HG02798 (cell line): ENCODE data around the gene HELT.

ENCODE experiments used
- ATAC-seq: cut with Tn5 transposase; IDR thresholded peaks from one replicate; pipeline ENCODE4 v1.9.1; 2021; ENCODE audit warnings: mild to moderate bottlenecking; ENCODE audit not compliant: unreplicated experiment, poor library complexity

The HELT gene

DNA sequence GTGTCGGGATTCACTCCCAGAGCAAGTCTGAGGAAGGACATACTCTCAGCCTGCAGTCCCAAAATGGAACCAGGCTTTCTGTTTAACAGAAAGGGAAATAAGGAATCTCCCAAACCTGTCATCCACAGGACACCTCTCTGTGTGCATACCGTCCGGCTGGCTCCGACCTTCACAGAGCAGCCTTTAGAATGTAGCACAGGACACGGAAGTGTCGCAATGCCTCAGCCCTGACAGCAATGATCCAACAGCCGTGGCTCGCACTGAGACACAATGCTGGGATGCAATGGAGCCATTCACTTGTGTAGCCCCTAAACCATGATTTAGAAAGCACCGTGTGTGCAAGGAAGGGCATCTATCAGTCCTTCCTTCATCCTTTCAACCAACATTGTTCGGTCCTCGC, 15.5 kb upstream of the HELT start:
- no peak for ATAC-seq

DNA sequence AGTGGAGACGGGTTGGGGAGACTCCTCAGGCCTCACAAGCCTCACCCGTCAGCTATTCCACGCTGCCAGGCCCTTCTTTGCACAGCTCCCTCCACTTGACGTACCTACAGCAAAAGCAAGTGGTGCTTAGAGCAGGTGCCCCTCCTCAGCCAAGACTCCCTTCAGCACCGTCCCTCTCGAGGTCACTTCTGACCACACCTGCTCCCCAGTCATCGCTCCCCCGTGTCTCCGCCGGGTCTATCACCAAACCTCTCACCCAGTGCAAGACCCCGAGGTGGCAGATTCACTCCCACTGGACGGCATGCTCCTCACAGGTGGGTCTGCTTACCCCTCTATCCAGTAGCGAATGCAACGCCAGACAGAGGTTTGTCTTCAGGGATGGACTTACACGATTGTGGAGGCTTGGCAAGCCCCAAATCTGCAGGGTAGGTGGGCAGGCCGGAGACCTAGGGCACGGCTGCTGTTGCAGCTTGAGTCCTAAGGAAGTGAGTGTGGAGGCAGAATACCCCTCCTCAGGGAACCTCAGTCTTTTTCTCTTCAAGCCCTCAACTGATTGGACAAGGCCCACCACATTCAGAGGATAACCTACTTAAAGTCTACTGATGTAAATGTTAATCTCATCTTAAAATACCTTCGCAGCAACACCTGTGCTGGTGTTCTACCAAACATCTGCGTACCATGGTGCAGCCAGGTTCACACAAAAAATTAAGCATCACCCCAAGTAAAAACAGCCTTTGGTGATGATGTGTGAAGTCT, 14.5 kb upstream of the HELT start:
- no peak for ATAC-seq

DNA sequence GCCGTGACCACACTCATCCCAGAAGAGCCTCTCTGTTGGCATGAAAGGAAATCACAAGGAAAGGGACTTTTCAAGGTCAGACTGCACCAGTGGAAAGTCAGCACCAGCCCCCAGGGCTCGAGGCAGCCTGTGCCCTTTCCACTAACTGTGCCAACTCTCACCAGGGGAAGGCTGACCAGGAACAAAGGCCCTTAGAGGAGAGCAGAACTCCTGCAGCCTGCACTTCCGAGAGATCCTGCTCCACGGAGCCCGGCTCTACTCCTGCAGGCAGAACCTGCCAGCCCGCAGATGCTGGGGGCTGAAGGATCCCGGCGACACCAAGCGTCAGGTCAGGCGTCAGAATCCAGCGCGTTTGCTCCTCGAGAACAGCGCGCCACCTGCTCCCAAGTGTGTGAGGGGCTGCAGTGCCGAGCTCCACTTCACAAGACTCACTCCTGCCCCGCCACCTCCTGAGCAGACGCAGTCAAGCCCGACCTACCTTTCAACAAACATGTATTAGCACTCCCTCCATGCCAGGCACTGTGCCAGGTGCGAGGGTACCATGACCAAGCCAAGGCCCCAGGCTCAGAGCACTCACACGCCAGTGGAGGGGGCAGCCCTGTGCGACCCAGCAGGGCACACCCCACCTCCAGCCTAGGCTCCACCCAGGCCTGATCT, 13.6 kb upstream of the HELT start:
- ATAC-seq, result peak; percentile 37

DNA sequence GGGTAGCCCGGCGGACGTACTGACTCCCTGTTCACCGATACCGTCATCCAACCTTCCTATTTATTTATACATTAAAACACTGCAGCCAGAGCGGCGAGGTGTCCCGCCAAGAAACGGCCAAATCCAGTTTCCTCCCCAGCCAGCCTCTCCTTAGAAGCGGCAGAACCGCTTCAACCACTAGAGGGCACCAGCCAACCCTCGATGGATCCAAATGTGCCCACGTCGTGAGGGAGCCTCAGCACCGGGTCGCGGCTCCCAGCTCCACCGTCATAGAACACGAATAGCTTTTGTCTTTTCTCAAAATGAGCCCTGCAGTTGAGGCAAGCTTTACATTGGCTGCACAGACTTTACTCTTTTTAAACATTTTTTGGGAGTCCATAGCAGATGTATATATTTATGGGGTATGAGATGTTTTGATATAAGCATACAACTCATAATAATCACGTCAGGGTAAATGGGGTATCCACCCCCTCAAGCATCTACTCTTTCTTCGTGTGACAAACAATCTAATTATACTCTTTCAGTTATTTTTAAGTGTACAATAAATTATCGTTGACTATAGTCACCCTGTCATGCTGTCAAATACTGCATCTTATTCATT, 13.0 kb upstream of the HELT start:
- peak; percentile 93 for ATAC-seq

DNA sequence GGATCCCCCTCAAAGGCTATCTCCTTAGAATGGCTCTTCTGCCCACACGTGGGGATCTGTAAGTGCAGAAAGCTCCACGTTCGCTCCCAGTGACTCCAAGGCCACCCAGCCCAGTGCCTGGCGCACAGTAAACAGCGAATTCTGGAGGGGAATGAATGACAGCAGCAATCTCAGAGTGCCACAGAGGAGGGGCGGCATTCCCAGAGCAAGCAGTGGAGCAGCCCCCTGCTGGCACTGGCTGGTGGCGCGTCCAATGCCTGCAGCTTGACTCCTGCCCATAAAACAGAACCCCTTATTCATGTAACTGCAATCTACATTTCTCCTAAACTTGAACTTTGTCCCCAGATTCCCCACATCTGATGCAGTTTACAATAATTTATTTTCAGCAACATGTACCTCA, 6.9 kb upstream of the HELT start:
- ATAC-seq, result no peak

DNA sequence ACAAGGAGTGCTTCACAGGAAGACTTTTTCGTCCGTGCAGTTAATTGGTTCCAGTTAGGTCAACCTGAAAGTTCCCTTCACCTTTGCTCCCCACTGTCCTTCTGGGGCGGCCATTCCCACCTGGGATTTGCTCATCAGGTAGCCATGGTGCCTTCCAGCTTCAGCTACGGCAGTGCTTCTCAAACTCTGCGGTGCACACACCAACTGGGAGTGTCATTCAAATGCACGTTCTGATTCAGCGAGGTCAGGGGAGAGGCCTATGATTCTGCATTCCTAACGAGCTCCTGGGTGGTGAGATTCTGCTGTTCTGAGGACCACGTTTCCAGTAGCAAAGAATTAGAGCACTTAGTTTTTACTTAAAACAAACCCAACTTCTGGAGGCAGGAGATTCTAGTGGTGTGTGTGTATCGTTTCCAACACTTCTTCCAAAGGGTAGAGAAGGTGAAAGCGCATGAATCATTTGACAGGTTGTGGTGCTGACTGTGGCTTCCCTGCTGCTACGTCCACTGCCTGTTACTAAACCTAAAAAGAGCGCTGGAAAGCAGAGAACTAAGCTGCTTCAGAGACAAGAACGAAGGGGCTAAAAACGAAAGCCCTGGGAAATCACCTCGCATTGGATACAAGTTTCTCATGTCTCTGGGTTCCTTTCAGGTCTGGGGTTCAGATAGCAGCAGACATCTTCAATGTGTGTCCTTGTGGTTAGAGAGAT, 4.7 kb upstream of the HELT start:
- no peak for ATAC-seq

DNA sequence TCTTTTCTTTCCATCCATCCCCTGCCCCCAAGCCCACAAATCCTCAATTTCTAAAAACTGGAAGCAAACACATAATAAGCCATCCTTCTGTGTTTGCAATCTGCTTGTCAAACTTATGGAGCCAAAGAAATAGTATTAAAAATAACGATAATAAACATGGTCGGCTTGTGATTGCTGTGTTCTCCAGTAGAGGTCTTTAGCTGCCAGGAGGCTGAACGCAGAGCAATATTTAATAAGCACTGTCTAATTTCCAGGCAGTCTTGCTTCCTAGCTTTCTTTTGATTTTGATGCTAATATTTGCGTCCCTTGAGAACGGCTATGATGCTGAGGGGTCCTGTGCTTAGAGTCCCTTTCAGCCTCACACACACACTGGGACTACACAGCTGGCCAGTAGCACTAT, 3.2 kb upstream of the HELT start:
- ATAC-seq, result no peak

DNA sequence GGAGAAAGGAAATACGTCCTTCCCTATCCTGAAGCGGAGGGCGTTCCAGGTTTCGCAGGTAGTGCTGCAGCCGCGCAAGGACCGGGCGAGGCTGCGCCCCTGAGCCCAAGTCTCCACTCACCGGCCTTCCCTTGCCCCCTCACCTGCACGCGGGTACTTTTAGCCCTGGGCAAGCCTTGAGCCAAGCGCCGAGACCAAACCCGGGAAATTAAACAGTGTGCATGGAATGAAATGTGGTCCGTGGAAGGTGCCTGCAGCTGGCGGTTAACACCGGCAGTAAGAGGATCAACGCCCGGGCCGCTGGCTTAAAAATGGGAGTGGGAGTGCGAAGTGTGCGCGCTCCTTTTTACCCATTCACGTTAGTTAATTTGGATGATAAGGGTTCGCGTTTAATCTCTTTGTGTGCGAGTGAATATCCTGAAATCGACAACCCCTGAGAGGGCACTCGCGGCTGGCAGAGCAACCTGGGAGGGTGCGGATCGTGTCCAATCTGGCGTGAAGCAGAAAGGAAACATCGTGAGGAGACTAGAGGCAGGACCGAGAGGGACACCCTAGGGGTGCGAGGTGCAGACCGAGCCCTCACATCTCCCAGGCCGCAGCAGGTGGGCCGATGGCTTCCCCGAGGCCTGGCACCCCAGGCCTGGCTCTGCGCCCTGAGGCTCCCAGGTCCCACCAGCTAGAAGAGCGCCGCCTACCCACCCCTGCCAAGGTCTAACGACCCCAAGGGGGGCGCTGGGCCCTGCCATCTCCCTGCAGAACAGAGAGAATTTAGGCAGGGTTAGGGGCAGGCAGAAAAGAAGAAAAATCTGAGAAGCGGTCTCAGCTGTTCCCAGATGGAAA, 2.0 kb upstream of the HELT start:
- ATAC-seq, result no peak

DNA sequence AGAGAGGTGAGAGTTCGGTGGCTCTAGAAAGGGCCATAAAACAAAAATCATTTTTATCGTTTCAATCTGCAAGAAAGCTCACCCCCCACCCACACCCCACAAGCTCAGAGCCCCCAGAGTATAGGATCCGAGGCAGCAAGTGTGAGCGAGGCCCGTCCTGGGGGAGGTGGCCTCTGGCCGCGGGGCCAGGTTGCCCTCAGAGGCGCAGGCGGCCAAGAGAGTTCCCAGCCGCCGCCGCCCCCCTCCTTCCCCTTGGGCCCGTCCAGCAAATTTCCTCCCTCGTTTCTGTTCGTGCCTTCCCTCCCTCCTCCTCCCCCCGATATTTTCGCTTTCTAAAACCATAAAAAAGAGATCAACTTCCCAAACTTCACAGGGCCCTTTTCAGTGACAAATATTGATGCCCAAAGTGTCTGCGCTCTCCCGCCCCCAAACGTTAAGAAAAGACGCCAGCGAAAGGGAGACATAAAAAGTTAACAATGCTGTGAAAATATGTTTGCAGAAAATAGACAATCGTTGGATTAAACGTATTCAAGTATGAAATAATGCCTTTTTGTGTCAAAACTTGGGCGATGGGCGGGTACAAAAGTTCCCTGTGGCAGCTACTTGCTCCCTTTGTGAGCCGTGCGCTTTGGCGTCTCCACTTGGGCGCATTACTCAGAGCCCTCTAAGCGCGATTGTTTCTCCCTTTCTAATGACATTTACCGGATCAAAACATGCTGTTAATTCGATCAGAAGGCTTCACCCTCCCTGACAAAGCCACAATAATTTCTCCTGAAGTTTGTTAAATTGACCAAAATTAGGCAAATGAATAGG, 1.1 kb upstream of the HELT start:
- no peak for ATAC-seq

DNA sequence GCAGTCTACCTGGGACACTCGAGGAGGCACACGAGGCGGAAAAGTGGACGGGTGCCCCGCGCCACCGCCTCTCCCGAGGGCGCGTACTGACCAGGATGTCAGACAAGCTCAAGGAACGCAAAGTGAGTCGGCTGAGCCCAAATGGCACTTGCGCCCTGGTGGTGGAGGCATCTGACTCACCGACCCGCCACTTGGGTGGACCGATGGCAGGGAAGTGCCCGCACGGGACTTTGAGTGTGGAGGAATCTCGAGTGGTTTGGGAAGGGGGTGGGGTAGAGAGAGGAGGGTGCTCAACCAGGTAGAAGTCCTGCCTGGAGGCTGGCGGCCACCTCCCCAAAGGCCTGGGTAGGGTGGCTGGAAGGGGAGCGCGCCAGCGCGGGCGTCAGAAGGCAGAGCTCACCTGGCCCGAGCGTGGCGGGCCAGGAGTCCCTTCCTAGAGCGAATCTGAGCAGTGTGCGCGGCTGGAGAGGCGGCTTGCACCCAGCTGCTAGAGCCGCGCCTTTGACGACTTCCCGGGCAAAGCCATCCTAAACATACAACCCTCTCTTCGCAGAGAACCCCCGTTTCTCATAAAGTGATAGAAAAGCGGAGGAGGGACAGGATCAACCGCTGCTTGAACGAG, 655 bp downstream of the HELT start:
- no peak for ATAC-seq

DNA sequence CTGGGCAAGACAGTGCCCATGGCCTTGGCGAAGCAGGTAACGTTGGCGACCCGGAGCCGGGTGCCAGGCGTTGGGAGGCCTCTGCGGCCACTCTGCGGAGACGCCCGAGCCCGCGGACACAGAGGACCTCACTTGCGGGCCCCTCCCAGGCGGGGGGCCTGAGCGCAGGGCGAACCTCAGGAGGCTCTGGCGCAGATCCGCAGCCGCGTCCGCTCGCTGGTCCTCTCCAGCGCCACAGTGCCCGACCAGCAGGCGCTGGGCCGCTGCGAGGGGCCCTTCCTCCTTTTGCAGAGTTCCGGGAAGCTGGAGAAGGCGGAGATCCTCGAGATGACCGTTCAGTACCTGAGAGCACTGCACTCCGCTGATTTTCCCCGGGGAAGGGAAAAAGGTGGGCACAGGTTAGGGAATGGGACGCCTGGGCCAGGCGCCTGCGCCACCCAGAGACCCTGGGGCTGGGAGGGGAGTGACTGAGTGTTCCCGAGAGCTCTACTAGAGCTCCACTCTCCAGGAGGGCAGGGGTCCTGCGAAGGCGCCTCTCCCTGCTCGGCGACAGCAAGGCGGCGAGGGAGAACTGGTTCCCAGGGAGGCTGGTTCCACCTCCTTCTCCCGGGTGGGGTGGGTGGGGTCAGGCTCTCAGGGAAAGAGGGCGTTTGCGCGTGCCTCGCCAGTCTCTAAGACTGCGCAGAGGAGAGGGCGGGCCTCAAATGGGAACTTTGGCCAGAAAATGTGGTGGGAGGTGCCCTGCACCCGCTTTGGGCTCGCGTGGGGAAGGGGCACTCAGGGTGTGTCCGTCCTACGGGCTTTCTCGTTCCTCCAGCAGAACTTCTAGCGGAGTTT, 1.4 kb downstream of the HELT start:
- ATAC-seq, result no peak

DNA sequence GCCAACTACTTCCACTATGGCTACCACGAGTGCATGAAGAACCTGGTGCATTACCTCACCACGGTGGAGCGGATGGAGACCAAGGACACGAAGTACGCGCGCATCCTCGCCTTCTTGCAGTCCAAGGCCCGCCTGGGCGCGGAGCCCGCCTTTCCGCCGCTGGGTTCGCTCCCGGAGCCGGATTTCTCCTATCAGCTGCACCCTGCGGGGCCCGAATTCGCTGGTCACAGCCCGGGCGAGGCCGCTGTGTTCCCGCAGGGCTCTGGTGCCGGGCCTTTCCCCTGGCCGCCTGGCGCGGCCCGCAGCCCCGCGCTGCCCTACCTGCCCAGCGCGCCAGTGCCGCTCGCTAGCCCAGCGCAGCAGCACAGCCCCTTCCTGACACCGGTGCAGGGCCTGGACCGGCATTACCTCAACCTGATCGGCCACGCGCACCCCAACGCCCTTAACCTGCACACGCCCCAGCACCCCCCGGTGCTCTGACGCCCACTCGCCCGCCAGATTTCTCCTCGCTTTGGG, 2.1 kb downstream of the HELT start:
- ATAC-seq, result no peak

DNA sequence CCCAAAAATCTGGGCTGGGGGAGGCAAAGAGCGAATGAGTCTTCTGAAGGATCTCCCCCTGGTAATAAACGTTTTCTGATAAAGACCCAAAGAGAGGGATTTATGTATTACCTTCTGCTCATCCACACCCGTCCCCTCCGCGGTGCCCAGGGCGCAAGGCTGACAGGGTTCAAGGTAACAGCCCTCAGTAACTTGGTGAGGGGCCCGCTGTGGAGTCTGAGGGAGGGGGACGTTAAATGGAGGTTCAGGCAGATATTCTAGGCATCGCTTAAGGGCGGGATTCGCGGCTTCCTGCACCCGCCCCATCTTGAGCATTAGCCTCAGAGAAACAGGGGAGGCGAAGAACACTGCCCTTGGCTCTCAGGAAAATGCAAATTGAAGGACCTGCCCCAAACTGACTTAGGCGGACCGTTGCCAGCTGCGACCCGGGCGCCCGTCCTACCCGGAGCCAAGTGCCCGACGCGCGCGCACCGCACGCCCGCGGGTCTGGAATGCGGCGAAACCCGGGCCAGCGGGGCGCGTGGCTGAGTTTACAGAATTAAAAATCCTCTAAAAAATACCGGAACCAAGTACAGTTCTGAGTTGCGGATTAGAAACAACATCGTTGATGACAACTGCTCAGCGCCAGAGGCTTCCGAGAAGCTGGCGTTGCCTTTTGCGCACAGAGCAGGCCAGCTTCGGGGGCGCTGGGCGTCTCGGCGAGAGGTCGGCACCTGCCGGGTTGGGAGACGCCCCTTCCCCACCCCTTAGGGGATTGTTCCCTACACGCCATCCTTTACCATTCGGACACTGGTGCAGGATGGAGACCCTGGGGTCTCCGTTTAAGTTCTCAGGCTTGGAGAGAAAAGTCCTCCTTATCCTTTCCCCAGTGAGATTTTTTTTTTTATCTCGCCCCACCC, 2.8 kb downstream of the HELT start:
- ATAC-seq, result no peak

DNA sequence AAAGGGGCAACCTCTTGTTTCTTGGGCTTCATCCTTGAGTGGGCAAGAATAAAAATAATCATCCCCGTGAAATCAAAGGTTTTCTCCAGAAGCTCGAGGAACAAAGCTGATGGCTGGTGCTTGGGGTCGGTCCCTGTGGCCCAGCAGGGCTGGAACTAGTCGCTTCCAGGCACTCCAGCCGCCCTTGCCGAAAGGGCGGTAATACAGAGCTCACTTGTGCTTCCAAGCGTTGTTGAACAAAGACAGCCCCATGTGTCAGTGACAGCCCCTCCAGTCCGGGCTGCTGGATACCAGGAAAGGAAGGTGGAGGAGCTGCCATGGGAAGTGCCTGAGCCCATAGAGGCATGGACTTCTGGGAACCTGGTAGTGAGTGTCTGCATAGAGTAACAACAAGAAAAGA, 5.2 kb downstream of the HELT start:
- no peak for ATAC-seq

DNA sequence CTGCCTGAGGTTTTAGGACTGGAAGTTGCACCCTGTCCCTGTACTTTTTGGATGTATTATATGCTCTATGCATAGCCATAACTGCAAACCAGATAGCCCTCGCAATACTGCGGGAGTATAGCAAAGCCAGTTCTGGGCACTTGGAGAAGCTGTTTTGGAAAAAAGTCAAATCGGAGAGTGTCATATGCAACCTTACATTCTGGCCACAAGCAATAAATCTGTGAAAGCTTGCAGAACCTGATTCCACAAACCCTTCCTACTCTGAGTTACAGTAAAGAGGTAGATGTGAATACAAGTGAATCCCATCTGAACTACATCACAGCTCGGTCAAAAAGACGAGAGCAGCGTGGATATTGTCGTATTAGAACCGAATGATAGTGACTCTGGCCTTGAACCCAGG, 10.3 kb downstream of the HELT start:
- ATAC-seq, result no peak

DNA sequence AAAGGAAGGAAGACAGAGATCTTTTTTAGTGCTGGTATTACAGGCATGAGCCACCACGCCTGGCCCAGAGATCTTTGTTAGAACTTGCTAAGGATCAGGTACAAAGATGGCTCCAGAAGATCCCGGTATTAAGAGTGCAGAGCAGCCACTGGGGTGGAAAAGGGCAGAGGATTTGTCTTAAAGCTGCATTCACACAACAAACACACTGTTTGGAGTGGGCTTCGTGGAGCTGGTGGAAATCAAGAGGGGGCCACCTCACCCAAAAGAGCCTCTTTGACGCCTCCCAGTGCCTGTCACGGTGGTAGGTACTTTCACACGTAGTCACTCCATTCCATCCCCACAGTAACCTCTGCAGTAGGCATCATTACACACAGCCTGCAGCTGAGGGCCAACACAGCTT, 13.3 kb downstream of the HELT start:
- no peak for ATAC-seq

DNA sequence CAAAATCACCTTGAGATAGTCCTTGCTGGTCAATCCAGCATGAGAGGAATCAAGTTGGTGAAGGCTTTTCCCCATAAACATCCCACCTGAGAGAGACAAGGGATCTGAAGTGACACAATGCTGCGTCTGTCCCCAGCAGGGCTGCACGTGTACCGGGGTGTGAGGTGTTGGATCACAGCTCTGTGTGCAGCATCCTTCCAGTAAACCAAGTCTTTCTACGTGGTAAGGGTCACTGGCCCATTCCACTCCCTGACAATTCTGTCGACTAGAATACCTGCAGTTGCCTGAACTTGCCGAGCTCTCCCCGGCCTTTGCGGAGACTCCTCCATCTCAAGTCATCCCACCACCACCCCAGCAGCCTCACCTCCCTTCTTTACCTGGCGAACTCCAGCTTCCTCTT, 14.8 kb downstream of the HELT start:
- no peak for ATAC-seq
